ACC112 (cell line): ENCODE measurements around the gene ZNF563.
A peak's percentile ranks its signal among the peaks of the same experiment; 100 is the strongest.
"Not testable (repeated sequence)": the region's sequence is repeated elsewhere in the genome, so short reads cannot be mapped to it uniquely, and the experiment has no call there.

Experiments
- H2AFZ ChIP-seq: fragments of 200-600 bp; sonication (generic); one replicate; pipeline ENCODE4 v1.6.0; 2017; ENCODE audit warnings: antibody characterized with exemption, low read length; ENCODE audit not compliant: unreplicated experiment
- H3K27ac ChIP-seq: fragments of 200-600 bp; sonication (generic); 2 replicates; pipeline ENCODE4 v1.5.1; 2014; ENCODE audit warnings: low read depth, mild to moderate bottlenecking, antibody characterized with exemption, low read length, moderate library complexity
- H3K27me3 ChIP-seq: fragments of 200-600 bp; sonication (generic); 2 replicates; pipeline ENCODE4 v1.6.1; 2014; ENCODE audit warnings: mild to moderate bottlenecking, antibody characterized with exemption, low read length, moderate library complexity, mixed read lengths; ENCODE audit not compliant: insufficient read depth
- H3K36me3 ChIP-seq: fragments of 200-600 bp; sonication (generic); 2 replicates; pipeline ENCODE4 v1.6.1; 2016; ENCODE audit warnings: mild to moderate bottlenecking, antibody characterized with exemption, low read length, moderate library complexity, mixed read lengths; ENCODE audit not compliant: insufficient read depth
- H3K4me1 ChIP-seq: fragments of 200-600 bp; sonication (generic); one replicate; pipeline ENCODE4 v1.6.1; 2016; ENCODE audit warnings: low read length, mixed read lengths; ENCODE audit not compliant: insufficient read depth, unreplicated experiment, control insufficient read depth
- H3K4me3 ChIP-seq: fragments of 200-600 bp; sonication (generic); 2 replicates; pipeline ENCODE4 v1.5.1; 2014; ENCODE audit warnings: mild to moderate bottlenecking, low read depth, low read length
- H3K79me2 ChIP-seq: fragments of 200-600 bp; sonication (generic); one replicate; pipeline ENCODE4 v1.6.0; 2016; ENCODE audit warnings: low read length; ENCODE audit not compliant: control insufficient read depth, unreplicated experiment, insufficient read depth

ZNF563 gene

DNA sequence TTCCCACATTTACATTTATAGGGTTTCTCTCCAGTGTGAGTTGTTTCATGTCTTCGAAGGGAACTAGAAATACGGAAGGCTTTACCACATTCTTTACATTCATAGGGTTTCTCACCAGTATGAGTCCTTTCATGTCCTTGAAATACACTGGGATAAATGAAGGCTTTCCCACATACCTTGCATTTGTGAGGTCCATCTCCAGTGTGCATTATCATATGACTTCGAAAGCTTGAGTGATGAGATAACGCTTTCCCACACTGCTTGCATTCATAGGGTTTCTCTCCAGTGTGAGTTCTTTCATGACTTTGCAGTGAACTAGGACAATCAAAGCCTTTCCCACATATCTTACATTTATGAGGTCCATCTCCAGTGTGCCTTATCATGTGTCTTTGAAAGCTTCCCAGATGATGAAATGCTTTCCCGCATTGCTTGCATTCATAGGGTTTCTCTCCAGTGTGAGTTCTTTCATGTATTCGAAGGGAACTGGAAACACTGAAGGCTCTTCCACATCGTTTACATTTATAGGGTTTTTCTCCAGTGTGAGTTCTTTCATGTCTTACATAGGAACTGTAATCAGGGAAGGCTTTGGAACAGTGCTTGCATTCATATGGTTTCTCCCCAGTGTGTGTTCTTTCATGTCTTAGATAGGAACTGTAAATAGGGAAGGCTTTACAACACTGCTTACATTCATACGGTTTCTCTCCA is 16.9 kb upstream of the ZNF563 start:
- no peaks in the 10 kb centered on the region for H3K79me2 ChIP-seq
- H3K27me3 ChIP-seq, result no peaks in the 10 kb centered on the region
- H3K4me3 ChIP-seq, result no peak overlapping the region
- H2AFZ ChIP-seq, result no peak overlapping the region
- no peaks in the 10 kb centered on the region for H3K4me1 ChIP-seq
- H3K27ac ChIP-seq, result no peak overlapping the region
- H3K36me3 ChIP-seq, result peaks cover 55% of the 10 kb centered on the region

GRCh38 chr19:12346896-12347295 is 13.5 kb upstream of the ZNF563 start:
- Histone ChIP-seq H3K27me3 (no peaks in the 10 kb centered on the region), H3K36me3 (peaks cover 42% of the 10 kb centered on the region), H3K4me1 (no peaks in the 10 kb centered on the region), H3K4me3 (no peak overlapping the region), H3K27ac (no peak overlapping the region), H2AFZ (no peak overlapping the region), H3K79me2 (no peaks in the 10 kb centered on the region)

GRCh38 chr19:12345197-12345596 is 11.8 kb upstream of the ZNF563 start:
- peaks cover 25% of the 10 kb centered on the region for H3K36me3 ChIP-seq
- no peak overlapping the region for H3K27ac ChIP-seq

GRCh38 chr19:12331211-12331941 is 2.1 kb downstream of the ZNF563 start:
- peaks cover 10% of the 10 kb centered on the region for H3K79me2 ChIP-seq
- no peak overlapping the region for H2AFZ ChIP-seq
- no peak overlapping the region for H3K27ac ChIP-seq
- H3K4me3 ChIP-seq, result no peak overlapping the region
- H3K4me1 ChIP-seq, result peaks cover 4% of the 10 kb centered on the region
- H3K27me3 ChIP-seq, result no peaks in the 10 kb centered on the region
- H3K36me3 ChIP-seq, result no peaks in the 10 kb centered on the region

More at GRCh38 chr19:12345197-12345596, 11.8 kb upstream of the ZNF563 start:
- H3K4me3 ChIP-seq, result no peak overlapping the region
- H2AFZ ChIP-seq, result no peak overlapping the region
- no peaks in the 10 kb centered on the region for H3K79me2 ChIP-seq
- no peaks in the 10 kb centered on the region for H3K27me3 ChIP-seq
- H3K4me1 ChIP-seq, result no peaks in the 10 kb centered on the region

- no peak overlapping the region for H3K27ac ChIP-seq
- peaks cover 10% of the 10 kb centered on the region for H3K79me2 ChIP-seq
- no peaks in the 10 kb centered on the region for H3K36me3 ChIP-seq
- H3K4me1 ChIP-seq, result peaks cover 4% of the 10 kb centered on the region
- H3K27me3 ChIP-seq, result no peaks in the 10 kb centered on the region
- H2AFZ ChIP-seq, result no peak overlapping the region
- H3K4me3 ChIP-seq, result no peak overlapping the region
These were observed 3.1 kb downstream of the ZNF563 start for GRCh38 chr19:12330340-12330739.

GRCh38 chr19:12325690-12326089 is 7.7 kb downstream of the ZNF563 start:
- peaks cover 4% of the 10 kb centered on the region for H3K79me2 ChIP-seq
- H3K27ac ChIP-seq, result no peak overlapping the region
- H3K27me3 ChIP-seq, result no peaks in the 10 kb centered on the region
- H3K4me3 ChIP-seq, result no peak overlapping the region
- H3K36me3 ChIP-seq, result peaks cover 13% of the 10 kb centered on the region
- H3K4me1 ChIP-seq, result no peaks in the 10 kb centered on the region
- no peak overlapping the region for H2AFZ ChIP-seq

GRCh38 chr19:12318782-12319413 is 14.5 kb downstream of the ZNF563 start:
- H3K4me3 ChIP-seq, result no peak overlapping the region
- H3K27ac ChIP-seq, result no peak overlapping the region
- H3K79me2 ChIP-seq, result no peaks in the 10 kb centered on the region
- peaks cover 43% of the 10 kb centered on the region for H3K36me3 ChIP-seq
- H2AFZ ChIP-seq, result no peak overlapping the region
- no peaks in the 10 kb centered on the region for H3K27me3 ChIP-seq
- H3K4me1 ChIP-seq, result no peaks in the 10 kb centered on the region

DNA sequence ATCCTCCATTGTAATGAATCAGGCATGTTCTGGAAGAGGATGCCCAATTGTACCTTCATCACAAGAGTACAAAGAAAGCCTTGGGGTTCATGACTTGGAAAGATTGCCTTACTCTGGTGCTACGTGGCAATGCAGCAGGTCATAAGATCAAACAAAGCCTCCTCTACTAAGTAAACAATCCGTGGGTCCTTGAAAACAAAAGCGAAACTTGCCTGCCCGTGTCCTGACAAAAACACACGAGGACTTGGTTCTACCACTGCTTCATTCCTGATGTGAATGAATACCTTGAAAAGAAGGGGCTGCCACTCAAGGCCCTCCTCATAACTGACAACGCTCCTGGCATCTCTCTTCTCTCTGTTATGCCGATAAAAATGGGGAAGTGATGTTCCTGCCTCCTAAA is 18.9 kb downstream of the ZNF563 start:
- H3K36me3 ChIP-seq, result peaks cover 25% of the 10 kb centered on the region
- H3K4me1 ChIP-seq, result no peaks in the 10 kb centered on the region
- no peak overlapping the region for H3K27ac ChIP-seq
- H3K4me3 ChIP-seq, result no peak overlapping the region
- no peak overlapping the region for H2AFZ ChIP-seq
- no peaks in the 10 kb centered on the region for H3K79me2 ChIP-seq
- H3K27me3 ChIP-seq, result no peaks in the 10 kb centered on the region

- H2AFZ ChIP-seq, H3K36me3 ChIP-seq, H3K27ac ChIP-seq, H3K79me2 ChIP-seq, H3K4me1 ChIP-seq, H3K27me3 ChIP-seq, H3K4me3 ChIP-seq: not testable (repeated sequence)
These were observed 24.5 kb downstream of the ZNF563 start for GRCh38 chr19:12308891-12309290.

DNA sequence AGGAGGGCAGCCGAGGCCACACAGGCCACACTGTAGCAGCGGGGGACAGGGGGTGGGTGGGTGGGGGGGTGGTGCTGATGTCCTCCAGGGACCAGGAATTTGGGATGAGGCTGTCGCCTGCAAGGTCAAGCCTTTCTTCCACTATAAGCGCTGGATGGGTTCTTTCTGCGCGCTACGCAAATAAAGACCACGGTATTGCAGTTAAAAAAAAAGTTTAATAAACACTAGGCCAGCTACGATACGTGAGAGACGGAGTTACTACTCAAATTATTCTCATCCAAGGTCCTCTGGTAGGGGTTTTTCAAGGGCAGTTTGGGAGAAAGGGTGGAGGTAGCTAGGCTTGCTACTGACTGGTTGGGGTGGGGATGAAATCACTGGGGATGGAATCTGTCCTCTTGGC is 38.2 kb downstream of the ZNF563 start:
- Histone ChIP-seq H3K36me3 (no peaks in the 10 kb centered on the region), H3K27ac (no peak overlapping the region), H3K79me2 (peaks cover 35% of the 10 kb centered on the region), H3K4me1 (peaks cover 3% of the 10 kb centered on the region), H3K4me3 (peak overlapping the region; percentile 97), H3K27me3 (no peaks in the 10 kb centered on the region), H2AFZ (peak overlapping the region; percentile 73)
